Spleen (tissue), 7 donors: Measurements from ENCODE around the gene NAGLU.

ENCODE experiments used
- CTCF ChIP-seq, 11 experiments: fragments of 200-600 bp in 7 of 11; fragments of 450-650 bp in 4 of 11; sonication (generic) in 4 of 11; IDR thresholded peaks in 8 of 11; conservative IDR thresholded peaks in 3 of 11; 1 replicate in 7 of 11; 2 replicates in 4 of 11; pipeline versions ENCODE4 v1.4.0 to v1.8.0; 2016 to 2021; ENCODE audit warnings: antibody characterized with exemption in 11 of 11, inconsistent platforms in 4 of 11, mild to moderate bottlenecking in 1 of 11
- POLR2A ChIP-seq, 3 donors: fragments of 450-650 bp; IDR thresholded peaks; one replicate each; pipeline ENCODE4 v1.5.1; 2017; ENCODE audit warnings: antibody characterized with exemption in 3 of 3, mild to moderate bottlenecking in 1 of 3
- POLR2AphosphoS5 ChIP-seq, 3 donors: sonication (generic); formaldehyde crosslinking; IDR thresholded peaks; one replicate each; pipeline ENCODE4 v1.5.1; 2017; ENCODE audit warnings: antibody characterized with exemption in 3 of 3
- donor health status: DM: no; HTN: no; CAD: no; lungs with moderate emphysema.
- donor health status: DM: no; HTN: no; CAD: no.
- donor health status: DM: no; HTN: no; CAD: no.

DNA sequence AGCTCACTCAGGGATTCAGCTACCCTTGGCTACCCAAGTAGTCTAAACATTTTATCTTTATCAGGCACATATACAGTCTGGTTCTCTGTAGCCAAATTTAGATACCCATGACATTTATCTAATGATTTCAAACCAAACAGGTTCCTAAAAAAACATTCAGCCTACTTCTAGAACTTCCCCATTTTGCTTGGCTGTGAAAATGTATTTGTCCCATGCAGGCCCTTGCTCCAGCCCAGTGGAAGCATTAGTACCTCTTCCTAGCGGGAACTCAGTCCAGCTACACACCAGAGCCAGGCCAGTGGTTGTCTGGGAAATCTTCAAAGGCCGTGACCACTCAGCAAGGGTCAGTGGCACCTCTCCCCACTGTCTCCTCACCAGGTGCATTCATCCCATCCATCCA, 26.2 kb upstream of the NAGLU start:
- TF ChIP-seq CTCF (IDR thresholded peaks at IDR 0.05 in 8 of 11, conservative IDR thresholded peaks at IDR 0.05 in 3 of 11) (no peak), POLR2A (IDR thresholded peaks at IDR 0.05) (no peak), POLR2AphosphoS5 (IDR thresholded peaks at IDR 0.05) (no peak)
